ENCODE results near the gene USF2.

Gene USF2

DNA sequence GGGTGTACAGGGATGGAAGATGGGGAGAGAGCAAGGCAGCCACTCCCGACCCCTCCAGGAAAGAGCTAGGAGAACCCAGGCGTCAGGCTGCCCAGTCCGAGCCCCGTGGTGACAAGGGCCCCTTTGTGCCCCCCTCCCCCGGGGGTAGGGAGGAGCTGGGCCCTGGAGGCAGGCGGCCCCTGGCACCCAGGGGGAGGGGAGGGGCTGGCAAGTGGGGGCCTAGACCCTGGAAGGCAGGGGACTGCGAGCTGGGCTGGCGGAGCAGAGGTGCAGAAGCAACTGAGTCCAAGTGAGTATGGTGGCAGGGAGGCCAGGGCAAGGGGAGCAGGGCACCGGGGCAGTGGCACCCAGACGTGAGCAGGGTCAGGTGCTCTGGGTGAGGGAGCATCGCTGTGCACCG is 23.2 kb downstream of the USF2 start, which contains the start of gene MAG:
Gene MAG, plus strand, starts transcription at position 246 of the 400 bp plus-strand sequence. CDS start 3,248 bp downstream, outside the sequence.
- Histone ChIP-seq H3K36me3 (replicated peaks; ENCODE audit: low read depth, low read length) (no peaks in the 10 kb centered on the region), H2AFZ (ENCODE audit: low read depth, low read length) (no peak within 1 kb of the TSS), H3K4me3 (ENCODE audit: low read length) (no peak within 1 kb of the TSS), H3K79me2 (ENCODE audit: low read length) (no peaks in the 10 kb centered on the region), H3K9me3 (ENCODE audit: insufficient read depth, low read length) (no peaks in the 10 kb centered on the region), H3K27ac (ENCODE audit: low read length) (no peak within 1 kb of the TSS), H3K4me2 (ENCODE audit: low read length) (no peak within 1 kb of the TSS), H3K9ac (ENCODE audit: low read length) (no peak within 1 kb of the TSS), H4K20me1 (ENCODE audit: insufficient read depth, low read length) (no peaks in the 10 kb centered on the region), H3K27me3 (ENCODE audit: low read depth, low read length) (peaks cover 41% of the 10 kb centered on the region), H3K4me1 (ENCODE audit: low read length) (0 out of 2 replicates have a peak, but pooled peaks cover 4% of the 10 kb centered on the region)
- TF ChIP-seq EZH2phosphoT487 (IDR thresholded peaks at IDR 0.05; ENCODE audit: low read depth), result no peak
- TF ChIP-seq, protein P1, sequence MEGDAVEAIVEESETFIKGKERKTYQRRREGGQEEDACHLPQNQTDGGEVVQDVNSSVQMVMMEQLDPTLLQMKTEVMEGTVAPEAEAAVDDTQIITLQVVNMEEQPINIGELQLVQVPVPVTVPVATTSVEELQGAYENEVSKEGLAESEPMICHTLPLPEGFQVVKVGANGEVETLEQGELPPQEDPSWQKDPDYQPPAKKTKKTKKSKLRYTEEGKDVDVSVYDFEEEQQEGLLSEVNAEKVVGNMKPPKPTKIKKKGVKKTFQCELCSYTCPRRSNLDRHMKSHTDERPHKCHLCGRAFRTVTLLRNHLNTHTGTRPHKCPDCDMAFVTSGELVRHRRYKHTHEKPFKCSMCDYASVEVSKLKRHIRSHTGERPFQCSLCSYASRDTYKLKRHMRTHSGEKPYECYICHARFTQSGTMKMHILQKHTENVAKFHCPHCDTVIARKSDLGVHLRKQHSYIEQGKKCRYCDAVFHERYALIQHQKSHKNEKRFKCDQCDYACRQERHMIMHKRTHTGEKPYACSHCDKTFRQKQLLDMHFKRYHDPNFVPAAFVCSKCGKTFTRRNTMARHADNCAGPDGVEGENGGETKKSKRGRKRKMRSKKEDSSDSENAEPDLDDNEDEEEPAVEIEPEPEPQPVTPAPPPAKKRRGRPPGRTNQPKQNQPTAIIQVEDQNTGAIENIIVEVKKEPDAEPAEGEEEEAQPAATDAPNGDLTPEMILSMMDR (IDR thresholded peaks at IDR 0.05; ENCODE audit: low read depth, low read length), result no peak

DNA sequence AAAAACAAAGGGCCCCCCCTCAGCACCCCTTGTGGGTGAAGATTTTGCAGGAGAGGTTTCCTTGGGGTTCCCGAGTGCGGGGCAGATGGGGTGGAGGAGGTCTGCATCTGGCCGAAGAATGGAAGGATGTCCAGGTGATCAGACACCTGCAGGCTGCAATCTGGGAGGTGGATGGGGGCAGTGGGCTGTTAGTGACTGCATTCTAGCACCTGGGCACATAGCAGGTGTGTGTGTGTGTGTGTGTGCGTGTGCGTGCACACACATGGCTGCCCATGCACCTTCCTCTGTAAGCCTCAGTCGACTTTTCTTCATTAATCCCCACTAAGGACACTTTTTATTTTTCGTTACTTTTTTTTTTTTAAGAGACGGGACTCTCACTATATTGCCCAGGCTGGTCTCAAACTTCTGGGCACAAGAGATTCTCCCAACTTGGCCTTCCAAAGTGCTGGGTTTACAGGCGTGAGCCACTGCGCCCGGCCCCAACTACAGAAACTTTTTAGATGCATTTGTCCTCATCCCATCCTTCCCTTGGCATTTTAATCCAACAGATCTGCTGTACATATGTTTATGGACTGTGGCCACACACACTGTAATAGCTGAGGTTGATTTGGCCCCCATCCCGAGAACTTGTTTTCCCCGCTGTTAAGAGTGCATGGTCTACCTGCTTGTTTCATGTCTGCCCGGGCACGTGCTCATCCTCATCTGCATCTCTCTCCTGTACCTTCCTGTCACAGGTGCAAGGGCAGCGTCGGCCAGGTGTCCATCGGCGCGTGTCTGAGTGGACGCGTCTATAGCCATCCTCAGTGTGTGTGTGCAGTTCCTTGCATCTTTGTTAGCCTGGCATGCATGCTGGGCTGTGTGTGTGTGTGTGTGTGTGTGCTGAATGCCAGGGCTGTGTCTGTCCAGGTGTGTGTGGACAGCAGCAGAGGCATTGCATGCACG is 23.9 kb downstream of the USF2 start:
- no peak overlapping the region for H3K4me3 ChIP-seq (ENCODE audit: low read length)
- no peaks in the 10 kb centered on the region for H4K20me1 ChIP-seq (ENCODE audit: insufficient read depth, low read length)
- no peak overlapping the region for H3K9ac ChIP-seq (ENCODE audit: low read length)
- H3K36me3 ChIP-seq (replicated peaks; ENCODE audit: low read depth, low read length), result no peaks in the 10 kb centered on the region
- 0 out of 2 replicates have a peak, but pooled peaks cover 4% of the 10 kb centered on the region for H3K4me1 ChIP-seq (ENCODE audit: low read length)
- H2AFZ ChIP-seq (ENCODE audit: low read depth, low read length), result no peak overlapping the region
- TF ChIP-seq, protein P1 (IDR thresholded peaks at IDR 0.05; ENCODE audit: low read depth, low read length), result no peak
- TF ChIP-seq EZH2phosphoT487 (IDR thresholded peaks at IDR 0.05; ENCODE audit: low read depth), result no peak
- no peak overlapping the region for H3K27ac ChIP-seq (ENCODE audit: low read length)
- peaks cover 41% of the 10 kb centered on the region for H3K27me3 ChIP-seq (ENCODE audit: low read depth, low read length)
- no peak overlapping the region for H3K4me2 ChIP-seq (ENCODE audit: low read length)
- H3K9me3 ChIP-seq (ENCODE audit: insufficient read depth, low read length), result no peaks in the 10 kb centered on the region
- H3K79me2 ChIP-seq (ENCODE audit: low read length), result no peaks in the 10 kb centered on the region

DNA sequence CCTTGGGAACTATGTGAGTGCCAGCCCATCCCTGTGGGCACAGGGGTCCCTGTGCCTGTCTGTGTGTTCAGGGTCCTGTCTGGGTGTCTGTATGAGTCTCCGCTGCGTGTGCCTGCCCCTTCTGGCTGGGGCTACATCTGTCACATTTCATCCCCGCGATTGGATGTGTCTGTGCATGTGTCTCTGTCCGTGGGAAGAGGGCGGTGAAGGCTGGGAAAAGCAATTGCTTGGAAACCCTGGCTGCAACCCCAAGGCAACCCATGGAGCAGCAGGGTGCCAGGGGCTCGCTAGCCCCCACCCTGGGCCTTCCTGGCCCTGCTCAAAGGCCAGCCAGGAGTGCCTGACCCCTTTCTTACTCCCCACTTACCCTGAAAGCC is 24.6 kb downstream of the USF2 start:
- no peaks in the 10 kb centered on the region for H4K20me1 ChIP-seq (ENCODE audit: insufficient read depth, low read length)
- no peaks in the 10 kb centered on the region for H3K9me3 ChIP-seq (ENCODE audit: insufficient read depth, low read length)
- H3K36me3 ChIP-seq (replicated peaks; ENCODE audit: low read depth, low read length), result no peaks in the 10 kb centered on the region
- peaks cover 41% of the 10 kb centered on the region for H3K27me3 ChIP-seq (ENCODE audit: low read depth, low read length)
- H3K4me3 ChIP-seq (ENCODE audit: low read length), result no peak overlapping the region
- no peak overlapping the region for H2AFZ ChIP-seq (ENCODE audit: low read depth, low read length)
- 0 out of 2 replicates have a peak, but pooled peaks cover 4% of the 10 kb centered on the region for H3K4me1 ChIP-seq (ENCODE audit: low read length)
- H3K4me2 ChIP-seq (ENCODE audit: low read length), result no peak overlapping the region
- TF ChIP-seq, protein P1 (IDR thresholded peaks at IDR 0.05; ENCODE audit: low read depth, low read length), result no peak
- TF ChIP-seq EZH2phosphoT487 (IDR thresholded peaks at IDR 0.05; ENCODE audit: low read depth), result no peak
- no peak overlapping the region for H3K9ac ChIP-seq (ENCODE audit: low read length)
- no peak overlapping the region for H3K27ac ChIP-seq (ENCODE audit: low read length)
- H3K79me2 ChIP-seq (ENCODE audit: low read length), result no peaks in the 10 kb centered on the region

DNA sequence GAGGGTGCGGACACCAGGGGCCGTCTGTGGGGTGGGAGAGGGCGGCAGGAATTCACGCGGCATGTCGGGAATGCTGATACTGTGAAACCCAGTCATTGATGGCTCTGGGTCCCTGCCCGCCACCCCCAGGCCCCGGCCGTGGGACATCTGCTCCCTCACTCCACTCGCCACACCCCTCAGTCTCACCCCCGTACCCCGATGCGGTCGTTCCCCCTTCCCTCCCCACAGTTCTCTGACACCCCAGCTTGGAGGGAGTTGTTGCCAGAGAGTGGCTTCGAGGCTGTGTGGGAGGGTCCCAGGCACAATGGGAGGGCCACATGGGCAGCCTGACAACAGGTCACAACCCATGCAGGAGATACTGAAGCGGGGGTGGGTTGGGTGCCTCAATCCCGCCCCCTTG is 25.0 kb downstream of the USF2 start:
- TF ChIP-seq, protein P1 (IDR thresholded peaks at IDR 0.05; ENCODE audit: low read depth, low read length), result no peak
- H3K4me3 ChIP-seq (ENCODE audit: low read length), result no peak overlapping the region
- no peak overlapping the region for H3K4me2 ChIP-seq (ENCODE audit: low read length)
- no peak overlapping the region for H3K27ac ChIP-seq (ENCODE audit: low read length)
- H3K9ac ChIP-seq (ENCODE audit: low read length), result no peak overlapping the region
- no peak overlapping the region for H2AFZ ChIP-seq (ENCODE audit: low read depth, low read length)
- H3K4me1 ChIP-seq (ENCODE audit: low read length), result 0 out of 2 replicates have a peak, but pooled peaks cover 4% of the 10 kb centered on the region
- no peaks in the 10 kb centered on the region for H4K20me1 ChIP-seq (ENCODE audit: insufficient read depth, low read length)
- no peaks in the 10 kb centered on the region for H3K9me3 ChIP-seq (ENCODE audit: insufficient read depth, low read length)
- H3K36me3 ChIP-seq (replicated peaks; ENCODE audit: low read depth, low read length), result no peaks in the 10 kb centered on the region
- H3K27me3 ChIP-seq (ENCODE audit: low read depth, low read length), result peaks cover 41% of the 10 kb centered on the region
- H3K79me2 ChIP-seq (ENCODE audit: low read length), result no peaks in the 10 kb centered on the region
